AG09309 (cell line): Measurements from ENCODE around the gene CAV1.

Experiments used
- DNase-seq: peaks from one replicate; pipeline ENCODE4 v3.0.0-alpha.2; 2010; ENCODE audit warnings: low read depth
- H3K4me3 ChIP-seq: 2 replicates; pipeline ENCODE4 v1.5.1; 2011; ENCODE audit warnings: mild to moderate bottlenecking, low read depth, low read length, moderate library complexity; ENCODE audit not compliant: control insufficient read depth
- TF ChIP-seq, protein P1 (sequence below): IDR thresholded peaks from 2 replicates; pipeline ENCODE4 v1.5.1; 2011; ENCODE audit warnings: mild to moderate bottlenecking, low read depth, low read length, inconsistent platforms; ENCODE audit not compliant: insufficient read depth, control insufficient read depth; ENCODE audit errors: missing control alignments

CAV1 gene

DNA sequence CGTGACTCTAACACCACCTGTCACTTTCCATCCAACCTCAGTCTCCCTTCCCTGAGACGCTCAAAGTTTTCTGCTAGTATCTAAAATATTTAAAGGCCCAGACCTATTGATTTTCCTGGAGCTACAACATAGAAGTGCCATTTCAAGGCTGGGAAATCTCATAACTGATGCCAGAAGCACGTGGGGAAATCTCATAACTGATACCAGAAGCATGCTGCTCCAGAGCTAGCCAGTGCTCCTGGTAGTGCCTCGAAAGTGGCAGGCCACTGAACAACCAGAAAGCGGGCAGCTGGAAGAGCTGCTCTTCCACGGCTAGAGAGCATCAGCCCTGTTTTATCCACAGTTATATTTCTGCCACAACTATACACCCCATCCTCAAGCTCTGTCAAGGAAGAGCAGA lies 72.5 kb downstream of the CAV1 start:
- DNase-seq: no peak
- TF ChIP-seq, protein P1, sequence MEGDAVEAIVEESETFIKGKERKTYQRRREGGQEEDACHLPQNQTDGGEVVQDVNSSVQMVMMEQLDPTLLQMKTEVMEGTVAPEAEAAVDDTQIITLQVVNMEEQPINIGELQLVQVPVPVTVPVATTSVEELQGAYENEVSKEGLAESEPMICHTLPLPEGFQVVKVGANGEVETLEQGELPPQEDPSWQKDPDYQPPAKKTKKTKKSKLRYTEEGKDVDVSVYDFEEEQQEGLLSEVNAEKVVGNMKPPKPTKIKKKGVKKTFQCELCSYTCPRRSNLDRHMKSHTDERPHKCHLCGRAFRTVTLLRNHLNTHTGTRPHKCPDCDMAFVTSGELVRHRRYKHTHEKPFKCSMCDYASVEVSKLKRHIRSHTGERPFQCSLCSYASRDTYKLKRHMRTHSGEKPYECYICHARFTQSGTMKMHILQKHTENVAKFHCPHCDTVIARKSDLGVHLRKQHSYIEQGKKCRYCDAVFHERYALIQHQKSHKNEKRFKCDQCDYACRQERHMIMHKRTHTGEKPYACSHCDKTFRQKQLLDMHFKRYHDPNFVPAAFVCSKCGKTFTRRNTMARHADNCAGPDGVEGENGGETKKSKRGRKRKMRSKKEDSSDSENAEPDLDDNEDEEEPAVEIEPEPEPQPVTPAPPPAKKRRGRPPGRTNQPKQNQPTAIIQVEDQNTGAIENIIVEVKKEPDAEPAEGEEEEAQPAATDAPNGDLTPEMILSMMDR: no peak
- no peak overlapping the region for H3K4me3 ChIP-seq

GRCh38 chr7:116598278-116598677 lies 73.4 kb downstream of the CAV1 start:
- H3K4me3 ChIP-seq: no peak overlapping the region
- TF ChIP-seq, protein P1: peak; percentile 62
- no peak for DNase-seq

- TF ChIP-seq, protein P1: no peak
- H3K4me3 ChIP-seq: no peak overlapping the region
- DNase-seq: no peak
These were observed 74.0 kb downstream of the CAV1 start for GRCh38 chr7:116598861-116599260.

GRCh38 chr7:116601426-116601825 lies 76.6 kb downstream of the CAV1 start:
- no peak for DNase-seq
- H3K4me3 ChIP-seq: no peak overlapping the region
- TF ChIP-seq, protein P1: no peak

DNA sequence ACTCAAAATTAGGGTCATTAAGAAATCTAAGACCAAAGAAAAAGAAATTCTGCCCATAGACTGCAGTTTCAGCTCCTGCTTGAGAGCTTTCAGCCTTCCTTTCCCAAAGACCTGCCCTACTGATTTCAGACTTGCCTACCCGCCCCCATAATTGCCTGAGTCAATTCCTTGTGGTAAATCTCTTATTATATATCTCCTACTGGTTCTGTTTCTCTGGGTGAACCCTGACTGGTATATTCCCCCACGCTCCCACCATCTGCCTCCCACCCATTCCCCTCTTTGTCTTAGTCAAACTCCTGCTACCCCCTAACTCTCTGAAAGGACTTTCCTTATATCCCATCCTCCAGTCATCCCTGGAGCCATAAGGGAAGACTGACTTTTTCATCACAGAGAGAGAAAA lies 82.5 kb downstream of the CAV1 start:
- no peak for DNase-seq
- H3K4me3 ChIP-seq: no peak overlapping the region
- TF ChIP-seq, protein P1: no peak

DNA sequence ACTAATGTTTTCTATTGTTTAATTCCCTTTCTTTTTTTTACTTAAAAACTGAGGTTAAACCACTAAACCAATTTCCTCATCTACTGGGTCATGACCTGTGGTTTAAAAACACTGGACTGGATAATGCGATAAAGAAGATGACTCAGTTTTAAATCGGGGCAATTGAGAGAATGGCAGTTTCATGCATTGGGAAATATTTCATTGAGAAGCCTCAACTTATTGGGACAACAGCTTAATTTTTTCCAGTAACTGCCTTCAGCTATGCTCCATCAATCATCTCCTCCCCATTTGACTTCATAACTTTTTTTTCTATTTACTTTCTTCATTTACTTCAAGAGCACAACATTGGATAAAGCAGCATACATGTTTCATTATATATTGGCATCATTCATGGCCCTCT lies 85.4 kb downstream of the CAV1 start:
- peak; percentile 72 for DNase-seq
- no peak overlapping the region for H3K4me3 ChIP-seq
- TF ChIP-seq, protein P1: no peak

- no peak overlapping the region for H3K4me3 ChIP-seq
- DNase-seq: no peak
- TF ChIP-seq, protein P1: no peak
These were observed 85.9 kb downstream of the CAV1 start for GRCh38 chr7:116610721-116611120.
